HUDEP-2 (cell line): ENCODE results near the gene SP9.

ENCODE experiments used
- DNase-seq, 76 experiments: peaks; one replicate each; lab custom pipeline; 2025; ENCODE audit not compliant: unreplicated experiment in 76 of 76; lab: John Stamatoyannopoulos, UW

SP9 gene

DNA sequence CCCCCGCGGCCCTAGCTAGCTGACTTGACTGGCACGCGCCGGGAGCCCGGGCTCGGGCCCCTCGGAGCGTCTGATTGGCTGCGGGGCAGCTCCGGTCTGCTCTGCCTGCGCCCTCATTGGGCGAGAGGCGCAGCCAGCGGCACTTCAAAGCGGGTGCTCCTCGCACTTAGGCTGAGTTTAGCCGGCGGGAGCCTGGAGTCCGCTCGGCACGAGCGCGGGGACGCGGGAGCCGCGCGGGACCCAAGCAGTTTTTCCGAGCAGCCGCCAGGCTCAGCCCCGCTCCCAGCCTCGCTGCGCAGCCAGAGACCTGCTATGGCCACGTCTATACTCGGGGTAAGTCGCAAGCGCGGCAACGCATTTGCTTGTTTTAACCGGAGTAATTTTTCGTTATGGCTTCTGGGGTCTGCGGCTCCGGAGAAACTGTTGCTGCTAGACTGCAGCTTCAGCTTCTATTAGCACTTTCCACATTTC, at the start of gene SP9:
TSS of gene SP9 (plus strand) at position 174 of the 471 bp plus-strand sequence. CDS start at position 313, 139 bp downstream.
- DNase-seq: peak in 55 of 76 experiments; percentile 10 to 69 (median 44)

GRCh38 chr2:174286172-174286571, 48.6 kb upstream of the SP9 start:
- no peak for DNase-seq

GRCh38 chr2:174292908-174293307, 41.8 kb upstream of the SP9 start:
- no peak for DNase-seq

DNA sequence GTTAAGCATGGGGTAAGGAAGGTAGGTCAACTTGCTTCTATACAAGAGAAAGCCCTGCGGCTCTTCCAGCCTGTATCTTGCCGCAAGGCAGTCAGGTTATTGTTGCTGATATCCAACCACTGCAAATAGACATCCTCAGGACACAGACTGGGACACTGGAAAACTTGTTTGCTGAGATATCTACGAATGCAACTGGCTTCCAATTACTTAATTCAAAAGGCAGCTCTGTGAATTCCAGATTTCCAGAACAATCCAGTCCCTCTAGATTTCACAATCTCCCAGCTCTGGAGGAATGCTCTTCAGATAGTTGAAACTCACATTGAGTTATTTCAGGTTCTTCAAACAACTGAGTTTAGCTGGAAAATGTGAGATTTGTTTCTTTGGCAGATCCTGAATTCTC, 34.6 kb upstream of the SP9 start:
- DNase-seq: no peak

DNA sequence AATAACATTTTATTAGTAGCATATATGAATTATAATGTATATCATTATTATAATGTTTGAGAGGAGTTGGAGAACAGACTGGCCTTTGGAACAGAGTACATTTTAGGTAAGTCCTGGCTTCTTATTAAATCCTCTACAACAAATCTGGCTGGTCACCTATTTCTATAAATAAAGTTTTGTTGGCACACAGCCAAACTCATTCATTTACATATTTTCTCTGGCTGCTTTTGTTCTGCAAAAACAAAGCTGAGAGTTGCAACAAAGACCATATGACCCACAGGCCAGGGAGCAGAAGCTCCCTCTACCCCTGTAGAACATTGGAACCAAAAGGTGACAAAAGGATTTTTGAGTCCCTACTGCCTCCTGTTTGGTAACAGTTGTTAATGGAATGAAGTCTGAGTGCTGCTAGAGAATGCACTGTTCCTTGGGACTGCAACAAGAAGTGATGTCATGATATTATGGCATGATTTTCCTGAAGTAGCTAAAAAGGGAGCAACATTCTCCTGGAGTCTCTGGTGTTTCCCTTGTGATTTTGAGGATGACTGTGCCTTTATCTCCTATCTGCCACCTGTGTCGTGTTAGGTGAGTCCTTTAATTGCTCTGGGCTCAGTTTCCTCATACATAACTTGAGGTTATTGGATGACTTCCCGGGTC, 22.0 kb upstream of the SP9 start:
- DNase-seq: no peak

DNA sequence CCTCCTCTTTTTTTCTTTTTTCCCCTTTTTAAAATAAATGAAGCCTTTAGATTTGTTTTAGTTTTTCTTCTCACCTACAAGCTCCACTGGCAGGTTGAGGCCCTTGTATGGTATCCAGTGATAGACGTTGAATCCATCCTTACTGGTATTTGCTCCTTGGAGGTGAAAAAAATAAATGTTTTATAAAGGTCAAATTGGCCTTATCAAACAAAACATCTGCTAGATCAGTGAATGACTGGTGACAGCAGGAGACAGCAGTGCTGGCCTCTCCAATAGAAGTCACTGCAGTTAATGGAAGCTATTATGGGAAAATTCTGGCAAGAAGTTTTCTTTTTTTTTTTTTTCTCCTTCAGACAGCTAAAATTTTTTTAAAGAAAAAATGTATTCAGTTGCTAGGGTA, 12.6 kb upstream of the SP9 start:
- DNase-seq: no peak

DNA sequence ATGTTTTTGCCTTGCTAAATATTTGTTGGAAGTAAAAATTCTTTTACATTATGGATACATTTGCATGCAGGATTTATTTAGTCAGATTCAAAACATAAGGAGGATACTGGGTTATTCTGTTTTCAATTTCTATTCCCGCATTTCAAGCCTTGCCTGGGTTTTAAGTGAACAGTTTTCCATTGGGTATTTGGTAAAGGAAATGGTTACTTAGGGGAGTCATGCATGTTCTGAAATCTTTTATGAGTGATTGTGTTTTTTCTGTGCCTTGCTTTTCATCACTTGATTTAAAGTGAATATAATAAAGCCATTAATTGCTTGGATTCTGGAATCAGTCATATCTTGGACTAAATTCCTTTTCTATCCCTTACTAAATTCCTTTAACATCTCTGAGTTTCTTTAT, 12.0 kb upstream of the SP9 start:
- no peak for DNase-seq

- DNase-seq: no peak
These were observed 10.2 kb upstream of the SP9 start for GRCh38 chr2:174324530-174324929.

DNA sequence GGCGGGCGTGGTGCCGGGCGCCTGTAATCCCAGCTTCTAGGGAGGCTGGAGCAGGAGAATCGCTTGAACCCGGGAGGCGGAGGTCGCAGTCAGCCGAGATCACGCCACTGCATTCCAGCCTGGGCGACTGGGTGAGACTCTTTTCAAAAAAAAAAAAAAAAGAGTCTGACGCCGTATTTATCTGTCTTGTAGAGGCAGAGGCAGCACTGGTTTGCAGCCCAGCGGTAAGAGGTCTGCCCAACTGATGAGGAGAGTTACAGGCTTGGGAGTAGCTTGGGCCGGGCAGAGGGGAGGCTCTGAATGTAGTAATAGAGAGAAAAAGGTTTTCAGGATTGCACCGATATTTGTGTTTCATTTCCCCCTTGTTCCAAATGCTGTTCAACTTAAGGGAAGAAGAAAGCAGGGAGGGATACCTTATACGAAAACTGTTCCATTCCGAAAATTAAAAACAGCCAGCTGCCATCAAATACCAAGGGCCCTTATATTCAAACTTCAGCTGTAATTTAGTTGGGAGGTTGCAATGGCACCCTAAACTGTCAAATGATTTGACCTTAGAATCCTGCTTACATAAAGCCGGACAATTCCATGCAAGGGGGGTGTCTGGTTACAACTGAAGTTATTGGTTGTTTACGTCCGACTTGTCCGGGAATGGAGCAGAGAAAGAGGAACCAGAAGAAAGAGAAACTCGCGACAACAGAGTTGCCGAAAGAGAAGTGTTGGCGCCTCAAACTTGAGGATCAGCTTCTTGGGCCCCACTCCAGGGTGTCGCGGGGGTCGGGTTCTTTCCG, 9.2 kb upstream of the SP9 start:
- no peak for DNase-seq

DNA sequence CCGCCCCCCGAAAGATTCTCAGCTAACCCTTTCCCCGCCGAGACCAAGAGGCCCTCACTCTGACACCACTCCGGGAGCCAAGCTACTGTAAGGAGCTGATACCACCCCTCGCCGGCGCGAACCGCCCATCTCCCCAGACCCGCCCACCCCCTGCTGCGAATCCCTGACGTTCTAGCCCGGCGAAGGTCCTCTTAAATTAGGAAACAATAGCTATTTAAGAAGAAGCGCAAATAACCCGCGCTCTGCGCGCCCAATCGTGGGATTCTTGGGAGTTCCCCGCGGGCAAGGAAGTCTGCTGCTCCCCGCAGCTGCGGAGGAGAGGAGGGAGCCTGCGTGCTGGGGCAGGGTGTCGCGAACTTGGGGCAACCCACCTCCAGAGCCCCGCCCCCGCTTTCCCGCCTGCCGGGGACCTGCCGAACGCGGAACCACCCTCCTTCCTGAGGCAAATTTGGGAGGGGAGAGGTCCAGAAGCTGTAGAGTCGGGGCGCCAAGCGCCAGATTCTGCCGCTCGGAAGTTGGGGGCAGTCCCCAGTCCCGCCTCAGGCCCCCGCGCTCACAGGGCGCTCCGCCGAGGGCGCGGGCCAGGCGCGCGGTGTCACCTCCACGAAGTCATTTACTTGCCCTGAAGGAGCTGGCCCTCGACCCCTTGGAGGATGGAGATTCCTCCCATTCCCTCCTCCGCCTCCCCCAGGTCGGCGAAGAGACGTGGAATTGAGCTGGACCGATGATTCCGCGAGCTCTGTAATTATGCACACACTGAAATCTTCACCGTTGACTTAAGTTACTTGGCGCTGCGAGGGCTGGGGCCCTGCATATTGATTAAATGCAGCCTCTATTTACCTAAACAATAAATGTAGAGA, 8.4 kb upstream of the SP9 start:
- DNase-seq: no peak

DNA sequence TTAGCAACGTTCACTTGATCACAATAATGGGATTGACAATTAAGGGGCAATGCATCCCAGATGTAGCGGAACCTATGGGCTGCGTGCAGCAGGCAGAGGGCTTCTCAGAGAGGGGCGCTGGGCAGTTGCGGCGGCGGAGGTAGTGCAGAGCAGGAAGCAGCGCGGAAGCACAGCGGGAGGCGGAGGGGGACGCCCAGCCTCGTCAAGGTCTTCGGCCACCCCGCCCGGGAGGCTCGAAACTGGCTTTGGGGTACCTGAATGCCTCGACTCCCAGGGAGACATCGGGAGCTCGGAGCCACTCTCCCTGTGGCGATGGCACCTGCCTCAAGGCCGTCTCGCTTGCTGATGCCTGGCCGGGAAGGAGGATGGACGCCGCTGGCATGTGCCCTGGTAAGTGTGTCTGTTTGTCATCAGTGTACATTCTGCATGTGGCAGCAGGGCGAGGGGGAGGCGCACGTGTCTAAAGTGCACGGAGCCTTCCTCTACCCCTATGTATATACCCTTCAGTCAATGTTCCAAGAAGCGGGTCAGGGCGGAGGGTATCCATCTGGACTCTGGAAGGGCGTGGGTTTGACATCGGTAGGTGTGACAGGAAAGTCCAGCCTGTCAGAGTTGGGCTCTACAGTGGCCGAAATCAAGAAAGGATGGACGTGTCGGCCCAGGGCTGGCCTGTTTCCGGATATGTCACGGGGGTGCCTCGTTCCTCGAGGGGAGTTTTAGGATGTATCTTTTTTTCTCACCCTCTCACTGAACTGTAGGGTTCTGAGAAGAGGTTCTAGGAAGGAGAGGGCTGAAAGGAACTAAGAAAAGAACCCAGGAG, 7.5 kb upstream of the SP9 start:
- DNase-seq: no peak

DNA sequence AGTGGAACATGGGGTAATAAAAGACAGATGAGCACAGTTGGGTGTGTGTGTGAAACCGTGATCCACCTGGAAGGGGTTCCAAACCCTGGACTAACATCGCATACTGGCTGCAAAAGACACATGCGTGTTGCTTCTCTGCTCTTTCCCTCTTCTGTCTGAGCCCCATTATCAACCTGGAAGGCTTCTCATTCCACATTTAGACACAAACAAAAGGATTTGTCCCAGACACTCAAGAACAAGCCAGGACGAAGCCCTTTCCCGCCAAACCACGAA, 7.0 kb upstream of the SP9 start:
- DNase-seq: no peak

- DNase-seq: no peak
These were observed 6.4 kb upstream of the SP9 start for GRCh38 chr2:174328114-174328960.

- no peak for DNase-seq
These were observed 5.6 kb upstream of the SP9 start for GRCh38 chr2:174328961-174329715.

GRCh38 chr2:174330945-174331594, 3.7 kb upstream of the SP9 start:
- DNase-seq: no peak

GRCh38 chr2:174331595-174332216, 3.0 kb upstream of the SP9 start:
- no peak for DNase-seq

- no peak for DNase-seq
These were observed 2.4 kb upstream of the SP9 start for GRCh38 chr2:174332217-174332963.

GRCh38 chr2:174333017-174333371, 1.8 kb upstream of the SP9 start:
- DNase-seq: no peak
